CD4-positive, alpha-beta T cell treated with Interleukin-17A for 1 hour (primary cell): ENCODE measurements around the gene HSPB6.

ENCODE experiments used
- DNase-seq: peaks from one replicate; pipeline ENCODE4 v3.0.0-alpha.2; 2020

Gene HSPB6

GRCh38 chr19:35713904-35714495 lies 42.8 kb downstream of the HSPB6 start:
- DNase-seq, result no peak

- no peak for DNase-seq
Observed at GRCh38 chr19:35713506-35713850, 43.4 kb downstream of the HSPB6 start.

- DNase-seq, result peak; percentile 58
Observed at GRCh38 chr19:35712567-35713505, 44.0 kb downstream of the HSPB6 start.

GRCh38 chr19:35710784-35711723 lies 45.8 kb downstream of the HSPB6 start:
- DNase-seq, result peak; percentile 39

GRCh38 chr19:35708391-35708790 lies 48.4 kb downstream of the HSPB6 start:
- DNase-seq, result no peak
